SU-DHL-6 (cell line): Measurements from ENCODE around the gene CEP350.

Experiments used
- H2AFZ ChIP-seq: fragments of 200-600 bp; sonication (generic); 2 replicates; pipeline ENCODE4 v1.6.1; 2014; ENCODE audit warnings: low read depth, mild to moderate bottlenecking, moderate library complexity, mixed read lengths, antibody characterized with exemption, low read length; ENCODE audit not compliant: severe bottlenecking
- H3F3A ChIP-seq: fragments of 200-600 bp; shearing (Covaris generic); 2 replicates; pipeline ENCODE4 v1.6.0; 2016; ENCODE audit warnings: antibody characterized with exemption, mild to moderate bottlenecking; ENCODE audit not compliant: insufficient read depth
- H3K27ac ChIP-seq: fragments of 200-600 bp; sonication (generic); 2 replicates; pipeline ENCODE4 v1.5.1; 2016; ENCODE audit warnings: low read depth, mild to moderate bottlenecking, low read length, moderate library complexity, mixed read lengths
- H3K27me3 ChIP-seq: fragments of 200-600 bp; sonication (generic), shearing (Covaris generic); 2 replicates; pipeline ENCODE4 v1.6.0; 2014; ENCODE audit warnings: mild to moderate bottlenecking, low read length
- H3K36me3 ChIP-seq: fragments of 200-600 bp; sonication (generic); 2 replicates; pipeline ENCODE4 v1.6.1; 2014; ENCODE audit warnings: mild to moderate bottlenecking, low read length, mixed read lengths
- H3K4me2 ChIP-seq: fragments of 300-600, 200-600 bp; shearing (Covaris generic), sonication (generic); 2 replicates; pipeline ENCODE4 v1.6.0; 2014; ENCODE audit warnings: low read length, low read depth, mild to moderate bottlenecking; ENCODE audit not compliant: poor library complexity, severe bottlenecking
- H3K4me3 ChIP-seq: fragments of 200-600 bp; sonication (generic); 2 replicates; pipeline ENCODE4 v1.5.1; 2014; ENCODE audit warnings: antibody characterized with exemption, low read length, mild to moderate bottlenecking, mixed read lengths; ENCODE audit not compliant: insufficient read depth, poor library complexity, severe bottlenecking
- H3K79me2 ChIP-seq: fragments of 200-600 bp; sonication (generic); 2 replicates; pipeline ENCODE4 v1.6.1; 2014; ENCODE audit warnings: mild to moderate bottlenecking, low read length, moderate library complexity; ENCODE audit not compliant: insufficient read depth
- H3K9ac ChIP-seq: fragments of 200-600 bp; sonication (generic); 2 replicates; pipeline ENCODE4 v1.7.0; 2014; ENCODE audit warnings: mild to moderate bottlenecking, low read length
- H3K9me2 ChIP-seq: fragments of 200-600 bp; sonication (generic); replicated peaks from 2 replicates; pipeline ENCODE4 v1.6.1; 2014; ENCODE audit warnings: low read length; ENCODE audit not compliant: insufficient read depth
- H3K9me3 ChIP-seq: fragments of 200-600 bp; sonication (generic); 2 replicates; pipeline ENCODE4 v1.6.1; 2014; ENCODE audit warnings: low read length, mixed read lengths; ENCODE audit not compliant: insufficient read depth
- H4K20me1 ChIP-seq: fragments of 200-600 bp; sonication (generic); 2 replicates; pipeline ENCODE4 v1.6.1; 2014; ENCODE audit warnings: low read depth, mild to moderate bottlenecking, antibody characterized with exemption, low read length, moderate library complexity, mixed read lengths
- EZH2phosphoT487 ChIP-seq: fragments of 200-600 bp; sonication (generic), shearing (Covaris generic); conservative IDR thresholded peaks from 2 replicates; pipeline ENCODE4 v1.6.1; 2018; ENCODE audit warnings: mild to moderate bottlenecking, antibody characterized with exemption, low read length, moderate library complexity, mixed read lengths
- TF ChIP-seq, protein P1 (sequence below): fragments of 200-600 bp; sonication (generic); IDR thresholded peaks from one replicate; pipeline ENCODE4 v1.5.1; 2017; ENCODE audit warnings: antibody characterized with exemption, mild to moderate bottlenecking, low read length, moderate library complexity; ENCODE audit not compliant: insufficient read depth, poor library complexity, severe bottlenecking

CEP350 gene

DNA sequence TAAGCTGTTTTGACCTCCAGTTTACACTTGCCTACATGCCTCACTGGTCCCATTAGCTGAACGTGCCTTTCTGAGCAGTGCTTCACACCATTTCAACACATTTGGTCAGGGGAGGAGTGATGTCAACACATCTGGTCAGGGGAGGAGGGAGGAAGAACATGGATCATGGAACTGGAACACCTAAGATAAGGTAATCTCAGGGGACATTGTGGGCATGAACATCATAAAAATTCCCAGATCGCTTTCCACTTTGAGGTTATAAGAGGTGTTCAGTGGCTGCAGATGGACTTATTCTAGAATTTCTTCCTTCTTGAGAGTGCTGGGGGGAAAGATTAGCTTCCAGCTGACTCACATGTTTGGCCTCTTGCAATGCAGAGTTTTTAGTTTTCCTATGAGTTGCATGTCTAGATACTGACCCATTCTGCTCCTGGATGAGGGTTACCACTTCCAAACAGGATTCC is 202.1 kb downstream of the CEP350 start:
- Histone ChIP-seq H3K79me2 (no peaks in the 10 kb centered on the region), H2AFZ (no peak overlapping the region), H3F3A (no peaks in the 10 kb centered on the region), H3K9ac (no peak overlapping the region), H4K20me1 (no peaks in the 10 kb centered on the region), H3K4me3 (no peak overlapping the region), H3K9me3 (no peaks in the 10 kb centered on the region), H3K27me3 (no peaks in the 10 kb centered on the region), H3K9me2 (no peaks in the 10 kb centered on the region), H3K4me2 (no peak overlapping the region), H3K27ac (no peak overlapping the region), H3K36me3 (no peaks in the 10 kb centered on the region)
- TF ChIP-seq EZH2phosphoT487 = no peak
- TF ChIP-seq, protein P1, sequence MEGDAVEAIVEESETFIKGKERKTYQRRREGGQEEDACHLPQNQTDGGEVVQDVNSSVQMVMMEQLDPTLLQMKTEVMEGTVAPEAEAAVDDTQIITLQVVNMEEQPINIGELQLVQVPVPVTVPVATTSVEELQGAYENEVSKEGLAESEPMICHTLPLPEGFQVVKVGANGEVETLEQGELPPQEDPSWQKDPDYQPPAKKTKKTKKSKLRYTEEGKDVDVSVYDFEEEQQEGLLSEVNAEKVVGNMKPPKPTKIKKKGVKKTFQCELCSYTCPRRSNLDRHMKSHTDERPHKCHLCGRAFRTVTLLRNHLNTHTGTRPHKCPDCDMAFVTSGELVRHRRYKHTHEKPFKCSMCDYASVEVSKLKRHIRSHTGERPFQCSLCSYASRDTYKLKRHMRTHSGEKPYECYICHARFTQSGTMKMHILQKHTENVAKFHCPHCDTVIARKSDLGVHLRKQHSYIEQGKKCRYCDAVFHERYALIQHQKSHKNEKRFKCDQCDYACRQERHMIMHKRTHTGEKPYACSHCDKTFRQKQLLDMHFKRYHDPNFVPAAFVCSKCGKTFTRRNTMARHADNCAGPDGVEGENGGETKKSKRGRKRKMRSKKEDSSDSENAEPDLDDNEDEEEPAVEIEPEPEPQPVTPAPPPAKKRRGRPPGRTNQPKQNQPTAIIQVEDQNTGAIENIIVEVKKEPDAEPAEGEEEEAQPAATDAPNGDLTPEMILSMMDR = no peak

DNA sequence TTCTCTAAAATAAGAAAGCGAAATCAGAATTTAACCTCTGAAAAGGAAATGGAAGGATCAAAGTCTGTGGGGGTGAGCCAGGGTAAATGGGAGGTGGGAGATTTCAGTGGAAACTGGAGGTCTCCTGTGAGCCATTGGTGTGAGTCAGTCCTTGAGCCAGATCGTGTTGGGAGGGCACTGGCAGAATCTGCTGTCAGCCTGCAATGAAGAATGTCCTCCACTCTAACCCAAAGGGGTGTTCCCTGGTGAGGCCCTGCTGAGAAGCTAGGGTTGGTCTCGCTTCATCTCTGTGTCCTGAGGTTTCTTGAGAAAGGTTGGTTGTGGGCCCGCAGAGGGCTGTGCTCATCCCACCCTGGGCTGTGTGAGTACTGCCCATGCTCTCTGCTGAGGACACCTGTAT is 202.5 kb downstream of the CEP350 start:
- no peak overlapping the region for H2AFZ ChIP-seq
- H3K4me3 ChIP-seq = no peak overlapping the region
- TF ChIP-seq EZH2phosphoT487 = no peak
- TF ChIP-seq, protein P1 = no peak
- no peak overlapping the region for H3K27ac ChIP-seq
- H3F3A ChIP-seq = no peaks in the 10 kb centered on the region
- H3K79me2 ChIP-seq = no peaks in the 10 kb centered on the region
- H3K36me3 ChIP-seq = no peaks in the 10 kb centered on the region
- H4K20me1 ChIP-seq = no peaks in the 10 kb centered on the region
- H3K27me3 ChIP-seq = no peaks in the 10 kb centered on the region
- no peak overlapping the region for H3K9ac ChIP-seq
- H3K9me2 ChIP-seq = no peaks in the 10 kb centered on the region
- no peaks in the 10 kb centered on the region for H3K9me3 ChIP-seq
- no peak overlapping the region for H3K4me2 ChIP-seq

DNA sequence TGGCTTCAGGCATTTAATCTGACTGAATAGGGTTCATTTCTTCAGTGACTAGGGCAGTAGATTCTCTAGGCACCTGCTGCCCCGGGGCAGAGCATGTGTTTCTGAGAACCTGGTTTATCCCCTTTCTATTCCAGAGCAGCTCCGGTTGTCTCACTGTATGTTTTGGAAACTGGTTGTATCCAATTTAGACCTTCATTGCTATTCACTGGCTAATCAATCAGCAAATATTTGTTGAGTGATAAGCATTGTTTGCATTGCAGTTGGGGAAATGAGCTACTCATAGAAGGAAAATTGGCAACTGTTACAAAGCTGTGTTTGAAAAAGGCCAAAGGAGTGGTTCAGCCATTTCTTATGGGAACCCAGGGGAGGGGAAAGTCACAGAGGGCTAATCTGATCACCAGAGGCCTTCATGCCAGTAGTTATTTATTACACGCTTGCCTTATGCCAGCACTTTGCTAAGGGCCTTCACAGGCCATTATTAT is 203.0 kb downstream of the CEP350 start:
- Histone ChIP-seq H3K79me2 (no peaks in the 10 kb centered on the region), H3F3A (no peaks in the 10 kb centered on the region), H3K27me3 (no peaks in the 10 kb centered on the region), H4K20me1 (no peaks in the 10 kb centered on the region), H3K9ac (no peak overlapping the region), H3K36me3 (no peaks in the 10 kb centered on the region), H3K4me3 (no peak overlapping the region), H2AFZ (no peak overlapping the region), H3K9me3 (no peaks in the 10 kb centered on the region), H3K4me2 (no peak overlapping the region), H3K27ac (no peak overlapping the region), H3K9me2 (no peaks in the 10 kb centered on the region)
- no peak for TF ChIP-seq EZH2phosphoT487
- TF ChIP-seq, protein P1 = no peak
